Neural progenitor cell (in vitro differentiated cells): ENCODE data around the gene CTNNA1. TPM values are rescaled to one million over a fixed set of nuclear protein-coding genes. Genes with fewer than 3 reads are reported as not detected.
A peak's percentile ranks its signal among the peaks of the same experiment; 100 is the strongest.
"Not testable (repeated sequence)": the region's sequence is repeated elsewhere in the genome, so short reads cannot be mapped to it uniquely, and the experiment has no call there.

Source experiments
- DNase-seq: peaks from one replicate; pipeline ENCODE4 v3.0.0-alpha.2; 2016; ENCODE audit warnings: low spot score
- H2AFZ ChIP-seq: fragments of 200-600 bp; sonication (generic); replicated peaks from 2 replicates; pipeline ENCODE4 v1.6.1; 2016; ENCODE audit warnings: antibody characterized with exemption
- H3F3A ChIP-seq: fragments of 200-600 bp; sonication (generic); 2 replicates; pipeline ENCODE4 v1.6.1; 2016; ENCODE audit warnings: antibody characterized with exemption, low read depth
- H3K27ac ChIP-seq: fragments of 200-600 bp; sonication (generic); 2 replicates; pipeline ENCODE4 v1.5.1; 2016; ENCODE audit warnings: mild to moderate bottlenecking
- H3K27me3 ChIP-seq: fragments of 200-600 bp; sonication (generic); 2 replicates; pipeline ENCODE4 v1.6.1; 2016; ENCODE audit warnings: mild to moderate bottlenecking, moderate library complexity
- H3K36me3 ChIP-seq: fragments of 200-600 bp; sonication (generic); 2 replicates; pipeline ENCODE4 v1.5.1; 2016
- H3K4me1 ChIP-seq: fragments of 200-600 bp; sonication (generic); 2 replicates; pipeline ENCODE4 v1.6.1; 2016; ENCODE audit warnings: mixed run types
- H3K4me2 ChIP-seq: fragments of 200-600 bp; sonication (generic); 2 replicates; pipeline ENCODE4 v1.6.1; 2016
- H3K4me3 ChIP-seq: fragments of 200-600 bp; sonication (generic); 2 replicates; pipeline ENCODE4 v1.5.1; 2016
- H3K79me2 ChIP-seq: fragments of 200-600 bp; sonication (generic); 2 replicates; pipeline ENCODE4 v1.6.1; 2016; ENCODE audit warnings: low read depth
- H3K9ac ChIP-seq: fragments of 200-600 bp; sonication (generic); 2 replicates; pipeline ENCODE4 v1.6.1; 2016
- H3K9me3 ChIP-seq: fragments of 200-600 bp; sonication (generic); 2 replicates; pipeline ENCODE4 v1.5.1; 2016; ENCODE audit warnings: low read depth
- H4K20me1 ChIP-seq: fragments of 200-600 bp; sonication (generic); 2 replicates; pipeline ENCODE4 v1.6.1; 2016; ENCODE audit warnings: low read depth
- H3K27ac Mint-ChIP-seq: 3 replicates; pipeline ENCODE4 v1.8.0; 2021; ENCODE audit warnings: mixed read lengths
- H3K27me3 Mint-ChIP-seq: 2 replicates; pipeline ENCODE4 v1.8.0; 2022; ENCODE audit warnings: low read depth, mild to moderate bottlenecking, inconsistent platforms, moderate library complexity, mixed read lengths; ENCODE audit not compliant: insufficient read depth
- H3K36me3 Mint-ChIP-seq: 3 replicates; pipeline ENCODE4 v1.8.0; 2021; ENCODE audit warnings: mixed read lengths
- H3K4me1 Mint-ChIP-seq: 3 replicates; pipeline ENCODE4 v1.8.0; 2021; ENCODE audit warnings: mixed read lengths
- H3K4me3 Mint-ChIP-seq: 3 replicates; pipeline ENCODE4 v1.8.0; 2021; ENCODE audit warnings: mild to moderate bottlenecking, moderate library complexity, mixed read lengths
- H3K9me3 Mint-ChIP-seq: 3 replicates; pipeline ENCODE4 v1.8.0; 2020; ENCODE audit warnings: mixed read lengths
- EZH2 ChIP-seq: fragments of 200-600 bp; sonication (generic); IDR thresholded peaks from 2 replicates; pipeline ENCODE4 v1.6.1; 2017; ENCODE audit warnings: antibody characterized with exemption, mild to moderate bottlenecking, moderate library complexity
- EZH2phosphoT487 ChIP-seq: fragments of 200-600 bp; sonication (generic); IDR thresholded peaks from 2 replicates; pipeline ENCODE4 v1.6.1; 2017; ENCODE audit warnings: antibody characterized with exemption
- total RNA-seq: library from RNA; depleted of rRNA; stranded (reverse); fragments of >200 nt; gene quantifications from 2 replicates; pipeline ENCODE4 v1.2.3, GENCODE V29; 2015; ENCODE audit warnings: low replicate concordance
- TF ChIP-seq, protein P1 (sequence below): fragments of 200-600 bp; sonication (generic); IDR thresholded peaks from 2 replicates; pipeline ENCODE4 v1.5.1; 2017; ENCODE audit warnings: antibody characterized with exemption, mild to moderate bottlenecking

The CTNNA1 gene
- total RNA-seq, 1 donor from 2014 or later, result 305 TPM

DNA sequence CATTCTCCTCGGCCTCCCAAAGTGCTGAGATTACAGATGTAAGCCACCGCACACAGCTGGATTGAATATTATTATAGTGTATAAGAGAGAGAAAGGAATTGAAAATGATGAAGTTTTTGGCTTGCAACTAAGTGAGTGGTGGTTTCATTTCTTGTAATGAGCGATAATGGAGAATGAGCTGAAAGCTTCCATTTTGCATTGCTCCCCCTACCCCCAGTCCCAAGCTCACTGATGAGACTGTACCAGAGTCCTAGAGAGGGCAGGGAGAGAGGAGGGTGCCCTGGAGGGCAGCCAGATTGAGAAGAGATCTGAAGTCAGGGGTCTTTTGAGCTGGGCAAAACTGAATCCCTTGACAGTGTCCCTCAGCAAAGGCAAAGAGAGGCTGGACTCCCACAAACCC, 38.5 kb upstream of the CTNNA1 start:
- H3F3A ChIP-seq, result peaks cover 30% of the 10 kb centered on the region
- H3K4me2 ChIP-seq, result no peak overlapping the region
- no peaks in the 10 kb centered on the region for H3K79me2 ChIP-seq
- Mint-ChIP-seq H3K27me3 (peaks cover 11% of the 10 kb centered on the region), H3K4me1 (peaks cover 26% of the 10 kb centered on the region), H3K9me3 (no peaks in the 10 kb centered on the region), H3K27ac (no peak overlapping the region), H3K4me3 (no peak overlapping the region), H3K36me3 (no peaks in the 10 kb centered on the region)
- peaks cover 22% of the 10 kb centered on the region for H3K4me1 ChIP-seq
- no peaks in the 10 kb centered on the region for H3K27me3 ChIP-seq
- no peak for TF ChIP-seq EZH2phosphoT487
- TF ChIP-seq, protein P1, sequence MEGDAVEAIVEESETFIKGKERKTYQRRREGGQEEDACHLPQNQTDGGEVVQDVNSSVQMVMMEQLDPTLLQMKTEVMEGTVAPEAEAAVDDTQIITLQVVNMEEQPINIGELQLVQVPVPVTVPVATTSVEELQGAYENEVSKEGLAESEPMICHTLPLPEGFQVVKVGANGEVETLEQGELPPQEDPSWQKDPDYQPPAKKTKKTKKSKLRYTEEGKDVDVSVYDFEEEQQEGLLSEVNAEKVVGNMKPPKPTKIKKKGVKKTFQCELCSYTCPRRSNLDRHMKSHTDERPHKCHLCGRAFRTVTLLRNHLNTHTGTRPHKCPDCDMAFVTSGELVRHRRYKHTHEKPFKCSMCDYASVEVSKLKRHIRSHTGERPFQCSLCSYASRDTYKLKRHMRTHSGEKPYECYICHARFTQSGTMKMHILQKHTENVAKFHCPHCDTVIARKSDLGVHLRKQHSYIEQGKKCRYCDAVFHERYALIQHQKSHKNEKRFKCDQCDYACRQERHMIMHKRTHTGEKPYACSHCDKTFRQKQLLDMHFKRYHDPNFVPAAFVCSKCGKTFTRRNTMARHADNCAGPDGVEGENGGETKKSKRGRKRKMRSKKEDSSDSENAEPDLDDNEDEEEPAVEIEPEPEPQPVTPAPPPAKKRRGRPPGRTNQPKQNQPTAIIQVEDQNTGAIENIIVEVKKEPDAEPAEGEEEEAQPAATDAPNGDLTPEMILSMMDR, result no peak
- TF ChIP-seq EZH2, result no peak
- no peaks in the 10 kb centered on the region for H3K9me3 ChIP-seq
- H3K27ac ChIP-seq, result no peak overlapping the region
- no peak overlapping the region for H3K9ac ChIP-seq
- no peaks in the 10 kb centered on the region for H4K20me1 ChIP-seq
- H2AFZ ChIP-seq, result no peak overlapping the region
- H3K36me3 ChIP-seq, result no peaks in the 10 kb centered on the region
- no peak for DNase-seq
- H3K4me3 ChIP-seq, result no peak overlapping the region

DNA sequence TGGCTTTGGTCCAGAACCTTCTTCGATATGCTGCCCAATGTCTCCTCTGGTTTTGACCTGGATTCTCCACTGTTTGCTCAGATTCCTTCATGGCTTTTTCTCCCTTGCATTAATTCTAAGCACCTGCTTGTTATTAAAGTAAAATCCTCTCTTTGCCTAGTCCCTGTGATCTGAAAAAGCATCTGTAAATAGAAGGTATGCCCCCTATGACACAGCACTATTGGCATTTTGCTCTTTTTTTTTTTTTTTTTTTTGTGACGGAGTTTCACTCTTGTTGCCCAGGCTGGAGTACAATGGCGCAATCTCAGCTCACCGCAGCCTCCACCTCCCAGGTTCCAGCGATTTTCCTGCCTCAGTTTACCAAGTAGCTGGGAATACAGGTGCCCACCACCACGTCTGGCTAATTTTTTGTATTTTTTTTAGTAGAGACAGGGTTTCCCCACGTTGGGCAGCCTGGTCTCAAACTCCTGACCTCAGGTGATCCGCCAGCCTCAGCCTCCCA, 37.2 kb upstream of the CTNNA1 start:
- peaks cover 13% of the 10 kb centered on the region for H3K27me3 Mint-ChIP-seq
- not testable (repeated sequence) for H3K27ac ChIP-seq, H3K9ac ChIP-seq, H3K27ac Mint-ChIP-seq, DNase-seq, H3K9me3 Mint-ChIP-seq, H3K79me2 ChIP-seq, H3K4me3 ChIP-seq, H3K36me3 Mint-ChIP-seq, H3K9me3 ChIP-seq, H4K20me1 ChIP-seq, H3K27me3 ChIP-seq, H3K4me3 Mint-ChIP-seq, H2AFZ ChIP-seq, H3K36me3 ChIP-seq
- H3F3A ChIP-seq, result peaks cover 28% of the 10 kb centered on the region
- H3K4me2 ChIP-seq, result peak overlapping the region; percentile 40
- H3K4me1 ChIP-seq, result peaks cover 23% of the 10 kb centered on the region
- H3K4me1 Mint-ChIP-seq, result peaks cover 28% of the 10 kb centered on the region

DNA sequence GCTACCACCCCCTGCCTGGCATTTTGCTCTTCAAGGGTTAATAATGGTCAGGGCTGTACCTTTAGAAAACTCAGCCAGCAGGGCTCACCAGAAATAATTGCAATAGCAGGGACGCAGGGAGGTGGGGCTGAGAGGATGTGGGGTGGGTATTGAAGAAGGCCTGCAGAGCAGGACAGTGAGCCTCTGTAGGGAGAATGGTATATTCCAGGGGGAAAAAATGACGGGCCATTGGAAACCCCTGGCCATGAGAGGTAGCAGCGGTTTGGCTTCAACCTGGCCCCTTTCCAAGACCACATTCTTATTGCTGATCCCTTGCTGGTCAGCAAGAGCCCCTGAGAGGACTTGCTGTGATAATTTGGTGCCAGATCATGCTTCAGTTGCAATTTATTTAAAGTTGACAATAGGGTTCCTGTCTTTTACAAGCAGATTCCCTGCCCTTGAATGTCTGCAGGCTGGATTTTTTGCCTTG, 36.7 kb upstream of the CTNNA1 start:
- H4K20me1 ChIP-seq, result no peaks in the 10 kb centered on the region
- no peak overlapping the region for H2AFZ ChIP-seq
- H3K9ac ChIP-seq, result no peak overlapping the region
- H3K27ac ChIP-seq, result no peak overlapping the region
- peak overlapping the region; percentile 40 for H3K4me2 ChIP-seq
- H3K4me1 Mint-ChIP-seq, result peaks cover 28% of the 10 kb centered on the region
- no peaks in the 10 kb centered on the region for H3K9me3 ChIP-seq
- H3F3A ChIP-seq, result peaks cover 28% of the 10 kb centered on the region
- H3K9me3 Mint-ChIP-seq, result peaks cover 2% of the 10 kb centered on the region
- peaks cover 13% of the 10 kb centered on the region for H3K27me3 Mint-ChIP-seq
- DNase-seq, result peak; percentile 33
- no peaks in the 10 kb centered on the region for H3K36me3 ChIP-seq
- H3K27me3 ChIP-seq, result no peaks in the 10 kb centered on the region
- H3K4me3 ChIP-seq, result no peak overlapping the region
- no peaks in the 10 kb centered on the region for H3K36me3 Mint-ChIP-seq
- no peak for TF ChIP-seq EZH2
- TF ChIP-seq, protein P1, result no peak
- no peak for TF ChIP-seq EZH2phosphoT487
- H3K79me2 ChIP-seq, result no peaks in the 10 kb centered on the region
- no peak overlapping the region for H3K27ac Mint-ChIP-seq
- peaks cover 23% of the 10 kb centered on the region for H3K4me1 ChIP-seq
- H3K4me3 Mint-ChIP-seq, result peak overlapping the region; percentile 33

DNA sequence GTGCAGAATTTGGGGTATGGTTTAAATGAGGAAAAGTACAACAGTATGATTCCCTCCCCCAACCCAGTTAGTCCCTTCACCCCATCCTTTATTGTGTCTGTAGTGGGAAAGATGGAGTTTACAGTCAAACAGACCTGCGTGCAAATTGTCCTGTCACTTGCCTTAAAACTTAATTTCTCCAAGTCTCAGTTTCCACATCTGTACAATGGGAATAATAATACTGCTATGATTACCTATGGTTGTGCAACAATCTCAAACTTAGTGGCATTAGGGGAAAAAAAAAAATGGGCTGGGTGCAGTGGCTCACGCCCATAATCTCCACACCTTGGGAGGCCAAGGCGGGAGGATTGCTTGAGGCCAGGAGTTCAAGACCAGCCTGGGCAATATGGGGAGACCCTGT, 35.8 kb upstream of the CTNNA1 start:
- Mint-ChIP-seq H3K27ac (peak overlapping the region; percentile 5), H3K27me3 (peaks cover 12% of the 10 kb centered on the region), H3K36me3 (no peaks in the 10 kb centered on the region), H3K4me3 (peak overlapping the region; percentile 2), H3K9me3 (peaks cover 2% of the 10 kb centered on the region), H3K4me1 (peaks cover 31% of the 10 kb centered on the region)
- no peaks in the 10 kb centered on the region for H3K9me3 ChIP-seq
- peaks cover 28% of the 10 kb centered on the region for H3F3A ChIP-seq
- H3K4me3 ChIP-seq, result no peak overlapping the region
- no peaks in the 10 kb centered on the region for H3K27me3 ChIP-seq
- TF ChIP-seq EZH2phosphoT487, result no peak
- TF ChIP-seq, protein P1, result no peak
- no peak for TF ChIP-seq EZH2
- no peak overlapping the region for H2AFZ ChIP-seq
- no peaks in the 10 kb centered on the region for H4K20me1 ChIP-seq
- no peaks in the 10 kb centered on the region for H3K79me2 ChIP-seq
- H3K9ac ChIP-seq, result no peak overlapping the region
- peaks cover 26% of the 10 kb centered on the region for H3K4me1 ChIP-seq
- H3K4me2 ChIP-seq, result no peak overlapping the region
- no peaks in the 10 kb centered on the region for H3K36me3 ChIP-seq
- H3K27ac ChIP-seq, result no peak overlapping the region
- no peak for DNase-seq
